ENCODE data around the gene S100A5.

DNA sequence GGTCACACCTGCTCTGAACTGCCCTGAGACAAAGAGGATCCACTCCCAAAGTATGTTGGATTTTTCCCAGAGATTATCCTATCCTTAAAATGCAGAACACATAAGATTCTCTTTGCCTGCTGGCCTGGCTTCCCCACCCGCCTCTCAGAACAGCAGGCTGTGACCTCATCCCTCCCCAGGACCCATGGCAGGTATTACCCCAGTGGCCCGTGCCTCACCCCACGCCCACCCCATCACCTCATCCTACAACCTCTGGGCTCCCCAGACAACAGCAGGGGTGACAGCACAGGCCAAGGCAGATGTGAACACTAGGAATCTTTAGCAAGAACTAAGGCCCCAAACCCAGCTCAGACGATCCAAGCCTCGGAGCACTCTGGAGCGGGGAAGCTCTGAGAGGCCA is 45.2 kb downstream of the S100A5 start:
- no peak for TF ChIP-seq POLR2A (IDR thresholded peaks at IDR 0.05; ENCODE audit: low read depth, low read length)
- TF ChIP-seq CTCF (IDR thresholded peaks at IDR 0.05 in 2 of 3, conservative IDR thresholded peaks at IDR 0.05 in 1 of 3; ENCODE audit: control insufficient read depth in 2 of 3, extremely low read depth in 1 of 3, insufficient read depth in 1 of 3, low read depth in 3 of 3, low read length in 3 of 3), result no peak
- TF ChIP-seq GABPA (IDR thresholded peaks at IDR 0.05; ENCODE audit: low read depth), result no peak
- no peak for TF ChIP-seq CEBPB (IDR thresholded peaks at IDR 0.05; ENCODE audit: borderline replicate concordance in 1 of 2, low read depth in 2 of 2, low read length in 2 of 2)
- no peak for TF ChIP-seq RELB (IDR thresholded peaks at IDR 0.05; ENCODE audit: low read depth)
- TF ChIP-seq YY1 (IDR thresholded peaks at IDR 0.05; ENCODE audit: low read depth, low read length), result no peak
- no peak for TF ChIP-seq BACH1 (IDR thresholded peaks at IDR 0.05; ENCODE audit: borderline replicate concordance)
- no peak for TF ChIP-seq SUZ12 (IDR thresholded peaks at IDR 0.05; ENCODE audit: unreplicated experiment)

Measured in GM12878 (cell line).